Activated CD4-positive, CD25-positive, alpha-beta regulatory T cell treated with anti-CD3 and anti-CD28 coated beads, Interleukin-2, amount 50 U/mL, for 16 hours (primary cell): ENCODE results near the gene EXOC5.

Source experiments
- DNase-seq: peaks from one replicate; pipeline ENCODE4 v3.0.0-alpha.2; 2020; ENCODE audit warnings: low read depth, low spot score

Gene EXOC5

GRCh38 chr14:57168138-57168679, 100.5 kb downstream of the EXOC5 start:
- DNase-seq, result no peak

- no peak for DNase-seq
These were observed 107.0 kb downstream of the EXOC5 start for GRCh38 chr14:57161583-57162234.

- DNase-seq, result no peak
These were observed 108.4 kb downstream of the EXOC5 start for GRCh38 chr14:57160333-57160732.

- no peak for DNase-seq
These were observed 115.4 kb downstream of the EXOC5 start for GRCh38 chr14:57153286-57153685.
